ENCODE measurements around the gene HOXD11. TPM values are rescaled to one million over a fixed set of nuclear protein-coding genes. Genes with fewer than 3 reads are reported as not detected.

The HOXD11 gene
- total and polyA plus RNA-seq, 2 experiments from 2014 or later: 28.4 to 30.0 TPM

DNA sequence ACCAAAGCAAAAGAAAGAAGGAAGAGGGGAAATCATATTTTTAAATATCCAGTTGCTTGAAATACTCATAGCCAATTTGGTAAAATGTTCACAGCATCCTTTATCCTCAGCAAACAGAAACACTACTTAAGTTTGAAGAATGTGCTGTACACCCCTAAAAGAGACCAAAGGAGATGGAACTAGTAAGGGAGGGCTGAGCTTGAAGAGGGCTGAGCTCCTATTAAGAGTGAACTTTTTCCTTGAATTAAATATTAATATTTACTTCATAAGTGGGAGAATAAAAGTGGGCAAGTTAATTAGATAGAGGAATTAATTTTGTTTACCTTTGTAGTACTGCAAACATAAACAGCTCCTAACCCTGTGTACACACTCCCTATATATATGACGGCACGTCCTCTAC is 30.3 kb upstream of the HOXD11 start:
- no peak overlapping the region for H3K9ac ChIP-seq
- 64 to 72% methylated on average over 2 of the region's 2 CpGs for WGBS, 2 experiments (ENCODE audit: low coverage in 1 of 2, low lambda C conversion rate in 2 of 2, missing lambda C conversion rate in 2 of 2)
- H4K20me1 ChIP-seq (ENCODE audit: insufficient read depth): no peaks in the 10 kb centered on the region
- no peaks in the 10 kb centered on the region for H3K36me3 ChIP-seq (ENCODE audit: low read depth)
- no peaks in the 10 kb centered on the region for H3K4me1 ChIP-seq (ENCODE audit: insufficient read depth)
- H3K79me2 ChIP-seq (ENCODE audit: insufficient read depth): no peaks in the 10 kb centered on the region
- H2AFZ ChIP-seq: no peak overlapping the region
- TF ChIP-seq EZH2 (IDR thresholded peaks at IDR 0.05; ENCODE audit: insufficient read depth, poor library complexity, severe bottlenecking): no peak
- no peak for TF ChIP-seq EZH2phosphoT487 (IDR thresholded peaks at IDR 0.05; ENCODE audit: insufficient read depth, low read depth)
- no peaks in the 10 kb centered on the region for H3F3A ChIP-seq (ENCODE audit: insufficient read depth)
- H3K27me3 ChIP-seq (replicated peaks; ENCODE audit: insufficient read depth): peaks cover 89% of the 10 kb centered on the region
- H3K4me2 ChIP-seq (ENCODE audit: unreplicated experiment): no peak overlapping the region
- in situ Hi-C loops (cut with MboI): loop anchor here (5.0 to 10.0 kb wide), 2 partner anchors 389 to 712 kb away; no protein-coding TSS in a partner anchor
- DNase-seq: no peak
- no peak overlapping the region for H3K27ac ChIP-seq
- H3K9me3 ChIP-seq (ENCODE audit: low read depth): no peaks in the 10 kb centered on the region
- no peak overlapping the region for H3K4me3 ChIP-seq
- no peaks in the 10 kb centered on the region for H3K9me2 ChIP-seq (ENCODE audit: insufficient read depth)

DNA sequence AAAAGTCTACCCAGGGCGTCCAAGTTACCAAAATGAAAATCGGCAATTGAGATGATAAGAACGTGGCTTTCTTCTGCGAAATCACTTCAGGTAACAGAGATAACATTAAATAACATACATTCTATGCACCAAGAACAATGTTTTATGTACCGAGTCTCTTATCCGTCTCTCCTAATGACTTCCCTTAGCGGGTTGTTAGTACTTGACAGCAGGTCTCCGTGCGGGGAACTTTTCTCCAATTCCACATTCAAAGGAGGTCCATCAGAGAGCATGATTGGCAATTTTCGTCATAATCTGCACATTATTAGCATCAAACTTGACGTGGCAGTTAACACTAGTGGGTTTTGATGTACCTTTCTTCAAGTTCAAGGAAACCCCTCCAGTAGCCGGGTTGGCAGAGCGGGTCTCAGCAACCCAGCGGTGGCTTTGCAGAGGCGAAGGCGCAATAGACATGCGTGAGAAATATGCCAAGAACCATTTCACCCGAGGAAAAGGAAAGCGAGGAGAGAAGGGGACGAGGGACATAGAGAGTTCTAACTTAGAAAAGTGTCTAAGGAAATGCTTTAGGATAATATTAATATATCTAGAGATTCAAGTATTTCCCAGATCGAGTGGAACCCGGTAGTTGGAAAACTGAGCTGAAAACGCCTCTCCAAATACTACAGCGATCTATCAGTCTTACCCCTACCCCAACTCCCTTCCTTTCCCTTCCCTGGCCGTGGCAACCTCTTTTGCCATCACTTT is 28.4 kb upstream of the HOXD11 start:
- H3K9me3 ChIP-seq (ENCODE audit: low read depth): no peaks in the 10 kb centered on the region
- peaks cover 89% of the 10 kb centered on the region for H3K27me3 ChIP-seq (replicated peaks; ENCODE audit: insufficient read depth)
- no peaks in the 10 kb centered on the region for H3K9me2 ChIP-seq (ENCODE audit: insufficient read depth)
- H3K4me2 ChIP-seq (ENCODE audit: unreplicated experiment): peak overlapping the region; percentile 70
- no peak overlapping the region for H3K27ac ChIP-seq
- TF ChIP-seq EZH2phosphoT487 (IDR thresholded peaks at IDR 0.05; ENCODE audit: insufficient read depth, low read depth) (no peak), EZH2 (IDR thresholded peaks at IDR 0.05; ENCODE audit: insufficient read depth, poor library complexity, severe bottlenecking) (no peak)
- DNase-seq: no peak
- 28 to 31% methylated on average over 25 of the region's 25 CpGs for WGBS, 2 experiments (ENCODE audit: low coverage in 1 of 2, low lambda C conversion rate in 2 of 2, missing lambda C conversion rate in 2 of 2)
- H4K20me1 ChIP-seq (ENCODE audit: insufficient read depth): no peaks in the 10 kb centered on the region
- in situ Hi-C loops (cut with MboI): loop anchor here (5.0 to 10.0 kb wide), 2 partner anchors 391 to 714 kb away; no protein-coding TSS in a partner anchor
- H3K9ac ChIP-seq: no peak overlapping the region
- peak overlapping the region; percentile 61; the same call in 1 of the 2 replicates for H2AFZ ChIP-seq
- no peaks in the 10 kb centered on the region for H3K79me2 ChIP-seq (ENCODE audit: insufficient read depth)
- H3K36me3 ChIP-seq (ENCODE audit: low read depth): no peaks in the 10 kb centered on the region
- no peaks in the 10 kb centered on the region for H3K4me1 ChIP-seq (ENCODE audit: insufficient read depth)
- H3K4me3 ChIP-seq: peak overlapping the region; percentile 63
- no peaks in the 10 kb centered on the region for H3F3A ChIP-seq (ENCODE audit: insufficient read depth)

DNA sequence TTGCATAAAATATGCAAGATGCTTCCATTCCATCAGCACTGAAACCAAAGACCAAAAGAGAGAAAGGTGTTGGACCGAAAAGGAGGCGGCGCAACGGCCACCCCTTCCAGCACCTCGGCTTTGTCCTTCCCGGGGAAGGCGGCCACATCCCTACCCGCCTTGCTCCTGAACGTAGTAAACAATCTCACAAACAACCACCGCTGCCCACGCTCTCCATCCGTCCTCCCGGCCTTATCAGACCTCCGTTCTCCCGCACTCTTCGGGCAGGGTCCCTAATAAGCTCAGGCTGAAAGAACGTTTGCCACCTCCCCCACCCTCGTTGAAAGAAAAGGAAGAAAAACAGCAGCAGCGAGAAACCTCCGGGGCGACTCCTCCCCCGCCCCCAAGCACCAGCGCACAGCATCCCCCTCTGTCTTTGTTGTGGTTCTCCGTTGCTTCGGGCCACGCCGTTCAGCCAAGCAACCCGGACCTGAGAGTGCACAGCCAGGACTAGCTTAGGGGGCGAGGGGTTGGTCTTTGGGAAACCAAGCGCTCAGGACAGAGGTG is 27.7 kb upstream of the HOXD11 start:
- Histone ChIP-seq H3K9me3 (ENCODE audit: low read depth) (no peaks in the 10 kb centered on the region), H3K36me3 (ENCODE audit: low read depth) (no peaks in the 10 kb centered on the region), H2AFZ (peak overlapping the region; percentile 61), H3F3A (ENCODE audit: insufficient read depth) (no peaks in the 10 kb centered on the region), H3K4me2 (ENCODE audit: unreplicated experiment) (peak overlapping the region; percentile 70), H3K9me2 (ENCODE audit: insufficient read depth) (no peaks in the 10 kb centered on the region), H3K27me3 (replicated peaks; ENCODE audit: insufficient read depth) (peaks cover 91% of the 10 kb centered on the region), H3K9ac (no peak overlapping the region), H3K27ac (no peak overlapping the region), H3K4me3 (peak overlapping the region; percentile 63), H3K79me2 (ENCODE audit: insufficient read depth) (no peaks in the 10 kb centered on the region), H3K4me1 (ENCODE audit: insufficient read depth) (no peaks in the 10 kb centered on the region), H4K20me1 (ENCODE audit: insufficient read depth) (no peaks in the 10 kb centered on the region)
- in situ Hi-C loops (cut with MboI): loop anchor here (5.0 to 10.0 kb wide), 2 partner anchors 392 to 715 kb away; no protein-coding TSS in a partner anchor
- no peak for DNase-seq
- 11 to 16% methylated on average over 29 to 30 of the region's 30 CpGs for WGBS, 2 experiments (ENCODE audit: low coverage in 1 of 2, low lambda C conversion rate in 2 of 2, missing lambda C conversion rate in 2 of 2)
- TF ChIP-seq EZH2phosphoT487 (IDR thresholded peaks at IDR 0.05; ENCODE audit: insufficient read depth, low read depth) (no peak), EZH2 (IDR thresholded peaks at IDR 0.05; ENCODE audit: insufficient read depth, poor library complexity, severe bottlenecking) (no peak)

DNA sequence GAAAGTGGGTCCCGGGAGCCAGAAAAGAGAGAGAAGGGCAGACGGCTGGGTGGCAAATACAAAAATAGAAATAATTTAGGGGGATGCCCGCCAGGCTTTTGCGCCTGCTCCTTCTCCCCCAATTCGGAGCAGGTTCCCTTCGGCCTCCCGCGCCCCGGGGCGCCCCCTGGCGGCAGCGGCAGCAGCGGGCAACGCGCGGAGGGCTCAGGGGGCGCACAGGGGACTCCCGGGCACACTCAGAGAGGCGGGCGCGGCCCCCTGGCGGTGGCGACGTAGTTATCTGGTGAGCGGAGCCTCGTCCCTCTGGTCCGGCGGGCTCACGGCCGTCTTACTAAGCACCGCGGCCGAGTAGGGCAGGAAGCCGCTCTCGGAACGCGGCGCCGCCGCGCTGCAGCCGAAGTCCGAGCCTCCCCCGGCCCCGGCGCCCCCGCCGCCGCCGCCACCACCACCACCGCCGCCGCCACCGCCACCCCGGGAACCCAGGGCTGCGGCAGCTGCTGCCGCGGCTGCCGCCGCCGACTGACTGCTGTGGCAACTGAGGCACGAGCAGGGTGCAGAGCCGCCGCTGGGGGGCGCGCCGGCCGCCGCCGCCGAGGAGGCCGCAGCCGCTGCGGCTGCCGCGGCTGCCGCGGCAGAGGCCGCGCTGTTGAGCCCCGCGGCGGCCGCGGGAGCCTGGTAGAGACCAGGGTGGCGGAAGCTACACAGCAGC is 27.1 kb upstream of the HOXD11 start:
- no peaks in the 10 kb centered on the region for H3K9me2 ChIP-seq (ENCODE audit: insufficient read depth)
- in situ Hi-C loops (cut with MboI): loop anchor here (5.0 to 10.0 kb wide), 2 partner anchors 393 to 715 kb away; no protein-coding TSS in a partner anchor
- no peak overlapping the region for H3K27ac ChIP-seq
- peak overlapping the region; percentile 63 for H3K4me3 ChIP-seq
- WGBS, 2 experiments (ENCODE audit: low coverage in 1 of 2, low lambda C conversion rate in 2 of 2, missing lambda C conversion rate in 2 of 2): 2 to 3% methylated on average over 52 to 62 of the region's 86 CpGs
- no peaks in the 10 kb centered on the region for H3K9me3 ChIP-seq (ENCODE audit: low read depth)
- no peak overlapping the region for H3K9ac ChIP-seq
- H3K27me3 ChIP-seq (replicated peaks; ENCODE audit: insufficient read depth): peaks cover 91% of the 10 kb centered on the region
- no peaks in the 10 kb centered on the region for H3K36me3 ChIP-seq (ENCODE audit: low read depth)
- H3K4me2 ChIP-seq (ENCODE audit: unreplicated experiment): peak overlapping the region; percentile 70
- DNase-seq: peak; percentile 91
- no peaks in the 10 kb centered on the region for H3F3A ChIP-seq (ENCODE audit: insufficient read depth)
- H4K20me1 ChIP-seq (ENCODE audit: insufficient read depth): no peaks in the 10 kb centered on the region
- no peaks in the 10 kb centered on the region for H3K79me2 ChIP-seq (ENCODE audit: insufficient read depth)
- TF ChIP-seq EZH2phosphoT487 (IDR thresholded peaks at IDR 0.05; ENCODE audit: insufficient read depth, low read depth) (no peak), EZH2 (IDR thresholded peaks at IDR 0.05; ENCODE audit: insufficient read depth, poor library complexity, severe bottlenecking) (no peak)
- peak overlapping the region; percentile 61 for H2AFZ ChIP-seq
- no peaks in the 10 kb centered on the region for H3K4me1 ChIP-seq (ENCODE audit: insufficient read depth)

Data from GM23248 (cell line).